Testis (tissue), 2 donors: Measurements from ENCODE around the gene CCDC178.

Source experiments
- POLR2A ChIP-seq: fragments of 450-650 bp; IDR thresholded peaks from one replicate; pipeline ENCODE4 v1.6.1; 2017; ENCODE audit warnings: antibody characterized with exemption, mild to moderate bottlenecking, moderate library complexity
- TF ChIP-seq, protein P1 (sequence below), 3 experiments: fragments of 450-650 bp in 2 of 3; fragments of 200-600 bp in 1 of 3; sonication (generic) in 1 of 3; IDR thresholded peaks; one replicate each; pipeline ENCODE4 v1.5.1; 2016 to 2019; ENCODE audit warnings: antibody characterized with exemption in 3 of 3, mild to moderate bottlenecking in 2 of 3, moderate library complexity in 1 of 3

- TF ChIP-seq, protein P1, sequence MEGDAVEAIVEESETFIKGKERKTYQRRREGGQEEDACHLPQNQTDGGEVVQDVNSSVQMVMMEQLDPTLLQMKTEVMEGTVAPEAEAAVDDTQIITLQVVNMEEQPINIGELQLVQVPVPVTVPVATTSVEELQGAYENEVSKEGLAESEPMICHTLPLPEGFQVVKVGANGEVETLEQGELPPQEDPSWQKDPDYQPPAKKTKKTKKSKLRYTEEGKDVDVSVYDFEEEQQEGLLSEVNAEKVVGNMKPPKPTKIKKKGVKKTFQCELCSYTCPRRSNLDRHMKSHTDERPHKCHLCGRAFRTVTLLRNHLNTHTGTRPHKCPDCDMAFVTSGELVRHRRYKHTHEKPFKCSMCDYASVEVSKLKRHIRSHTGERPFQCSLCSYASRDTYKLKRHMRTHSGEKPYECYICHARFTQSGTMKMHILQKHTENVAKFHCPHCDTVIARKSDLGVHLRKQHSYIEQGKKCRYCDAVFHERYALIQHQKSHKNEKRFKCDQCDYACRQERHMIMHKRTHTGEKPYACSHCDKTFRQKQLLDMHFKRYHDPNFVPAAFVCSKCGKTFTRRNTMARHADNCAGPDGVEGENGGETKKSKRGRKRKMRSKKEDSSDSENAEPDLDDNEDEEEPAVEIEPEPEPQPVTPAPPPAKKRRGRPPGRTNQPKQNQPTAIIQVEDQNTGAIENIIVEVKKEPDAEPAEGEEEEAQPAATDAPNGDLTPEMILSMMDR (IDR thresholded peaks at IDR 0.05) = no peak
- TF ChIP-seq POLR2A = no peak
These were observed 245.7 kb downstream of the CCDC178 start for GRCh38 chr18:33194793-33195192.
